ENCODE measurements around the gene SEC61B. TPM values are rescaled to one million over a fixed set of nuclear protein-coding genes. Genes with fewer than 3 reads are reported as not detected.

Gene SEC61B
- total RNA-seq, 1 donor from 2014 or later, result 83.7 TPM

GRCh38 chr9:99201603-99202002 is 20.5 kb upstream of the SEC61B start:
- Mint-ChIP-seq H3K27me3 (ENCODE audit: insufficient read depth, low read depth) (no peaks in the 10 kb centered on the region), H3K27ac (no peak overlapping the region), H3K36me3 (peaks cover under 1% of the 10 kb centered on the region), H3K4me1 (no peaks in the 10 kb centered on the region), H3K9me3 (no peaks in the 10 kb centered on the region), H3K4me3 (no peak overlapping the region)
- no peak overlapping the region for H3K27ac ChIP-seq
- no peak overlapping the region for H3K9ac ChIP-seq
- no peaks in the 10 kb centered on the region for H3K79me2 ChIP-seq (ENCODE audit: low read depth)
- H3K27me3 ChIP-seq, result no peaks in the 10 kb centered on the region
- H3F3A ChIP-seq (ENCODE audit: low read depth), result no peaks in the 10 kb centered on the region
- no peaks in the 10 kb centered on the region for H3K9me3 ChIP-seq (ENCODE audit: low read depth)
- no peak overlapping the region for H2AFZ ChIP-seq (replicated peaks)
- no peaks in the 10 kb centered on the region for H3K36me3 ChIP-seq
- H3K4me1 ChIP-seq, result peaks cover 16% of the 10 kb centered on the region
- no peak for TF ChIP-seq EZH2 (IDR thresholded peaks at IDR 0.05)
- no peak for TF ChIP-seq CTCF (IDR thresholded peaks at IDR 0.05)
- TF ChIP-seq EZH2phosphoT487 (IDR thresholded peaks at IDR 0.05), result no peak
- H3K4me2 ChIP-seq, result no peak overlapping the region
- no peak overlapping the region for H3K4me3 ChIP-seq
- no peak for DNase-seq (ENCODE audit: low spot score)
- no peaks in the 10 kb centered on the region for H4K20me1 ChIP-seq (ENCODE audit: low read depth)

GRCh38 chr9:99210572-99210971 is 11.5 kb upstream of the SEC61B start:
- Histone ChIP-seq H3K4me2 (no peak overlapping the region), H3K79me2 (ENCODE audit: low read depth) (no peaks in the 10 kb centered on the region), H4K20me1 (ENCODE audit: low read depth) (peaks cover 2% of the 10 kb centered on the region), H3K9me3 (ENCODE audit: low read depth) (no peaks in the 10 kb centered on the region), H3K9ac (no peak overlapping the region), H3K27me3 (no peaks in the 10 kb centered on the region), H3K4me3 (no peak overlapping the region), H3K4me1 (no peaks in the 10 kb centered on the region), H3K36me3 (no peaks in the 10 kb centered on the region), H3F3A (ENCODE audit: low read depth) (no peaks in the 10 kb centered on the region), H2AFZ (replicated peaks) (no peak overlapping the region), H3K27ac (no peak overlapping the region)
- peaks cover 17% of the 10 kb centered on the region for H3K36me3 Mint-ChIP-seq
- TF ChIP-seq CTCF (IDR thresholded peaks at IDR 0.05) (no peak), EZH2 (IDR thresholded peaks at IDR 0.05) (no peak), EZH2phosphoT487 (IDR thresholded peaks at IDR 0.05) (no peak)
- H3K4me1 Mint-ChIP-seq, result no peaks in the 10 kb centered on the region
- no peak overlapping the region for H3K27ac Mint-ChIP-seq
- H3K27me3 Mint-ChIP-seq (ENCODE audit: insufficient read depth, low read depth), result no peaks in the 10 kb centered on the region
- no peak for DNase-seq (ENCODE audit: low spot score)
- H3K4me3 Mint-ChIP-seq, result no peak overlapping the region
- peaks cover 7% of the 10 kb centered on the region for H3K9me3 Mint-ChIP-seq

GRCh38 chr9:99211746-99212145 is 10.3 kb upstream of the SEC61B start:
- DNase-seq (ENCODE audit: low spot score), result no peak
- no peak overlapping the region for H2AFZ ChIP-seq (replicated peaks)
- no peaks in the 10 kb centered on the region for H3F3A ChIP-seq (ENCODE audit: low read depth)
- Mint-ChIP-seq H3K36me3 (peaks cover 18% of the 10 kb centered on the region), H3K9me3 (peaks cover 7% of the 10 kb centered on the region), H3K4me1 (no peaks in the 10 kb centered on the region), H3K4me3 (no peak overlapping the region), H3K27ac (no peak overlapping the region), H3K27me3 (ENCODE audit: insufficient read depth, low read depth) (no peaks in the 10 kb centered on the region)
- no peaks in the 10 kb centered on the region for H3K36me3 ChIP-seq
- TF ChIP-seq EZH2phosphoT487 (IDR thresholded peaks at IDR 0.05) (no peak), CTCF (IDR thresholded peaks at IDR 0.05) (peak; percentile 8), EZH2 (IDR thresholded peaks at IDR 0.05) (no peak)
- H3K9me3 ChIP-seq (ENCODE audit: low read depth), result no peaks in the 10 kb centered on the region
- H3K9ac ChIP-seq, result no peak overlapping the region
- H3K4me1 ChIP-seq, result no peaks in the 10 kb centered on the region
- no peaks in the 10 kb centered on the region for H3K27me3 ChIP-seq
- peaks cover 8% of the 10 kb centered on the region for H4K20me1 ChIP-seq (ENCODE audit: low read depth)
- no peak overlapping the region for H3K27ac ChIP-seq
- H3K79me2 ChIP-seq (ENCODE audit: low read depth), result peaks cover 6% of the 10 kb centered on the region
- no peak overlapping the region for H3K4me3 ChIP-seq
- no peak overlapping the region for H3K4me2 ChIP-seq

All from neural progenitor cell (in vitro differentiated cells).